ENCODE data around the gene ROBO1. TPM values are rescaled to one million over a fixed set of nuclear protein-coding genes. Genes with fewer than 3 reads are reported as not detected.

Gene ROBO1
- total and polyA plus RNA-seq, 4 donors = 1.0 to 30.3 (median 3.9) TPM

DNA sequence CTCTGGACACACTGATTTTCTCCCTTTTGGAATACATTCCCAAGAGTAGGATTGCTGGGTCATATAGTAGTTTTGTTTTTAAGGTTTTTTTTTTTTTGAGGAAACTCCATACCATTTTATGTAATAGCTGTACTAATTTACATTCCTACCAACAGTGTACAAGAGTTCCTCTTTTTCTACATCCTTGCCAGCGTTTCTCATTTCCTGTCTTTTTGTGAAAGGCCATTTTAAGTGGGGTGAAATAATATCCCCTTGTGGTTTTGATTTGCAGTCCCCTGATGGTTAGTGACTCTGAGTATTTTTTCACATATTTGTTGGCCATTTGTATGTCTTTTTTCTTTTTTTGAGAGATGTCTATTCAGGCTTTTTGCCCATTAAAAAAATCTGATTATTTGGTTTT lies 1205.5 kb downstream of the ROBO1 start:
- Histone ChIP-seq H3K4me3 (ENCODE audit: low read depth in 1 of 3, low read length in 3 of 3) (no peak overlapping the region), H3K9ac (ENCODE audit: low read depth in 1 of 2, low read length in 2 of 2) (no peak overlapping the region), H3K36me3 (ENCODE audit: control insufficient read depth in 4 of 4, insufficient read depth in 3 of 4, low read depth in 1 of 4, low read length in 3 of 4) (no peaks in the 10 kb centered on the region), H3K9me3 (ENCODE audit: control insufficient read depth in 4 of 4, low read length in 3 of 4) (no peaks in the 10 kb centered on the region), H3K27ac (ENCODE audit: low read depth in 1 of 2, low read length in 2 of 2) (no peak overlapping the region), H3K27me3 (ENCODE audit: control insufficient read depth in 4 of 4, insufficient read depth in 4 of 4, low read length in 3 of 4) (no peaks in the 10 kb centered on the region), H3K4me1 (ENCODE audit: control insufficient read depth in 4 of 4, insufficient read depth in 4 of 4, low read length in 3 of 4) (no peaks in the 10 kb centered on the region)
- 66% methylated on average over 1 of the region's 1 CpG for WGBS
- no peak for TF ChIP-seq RAD21 (IDR thresholded peaks at IDR 0.05)
- DNase-seq (ENCODE audit: low spot score) = no peak

Small RNA genes lying within 50 kb of the gene (small RNA-seq; reads per million reads assigned to genes)
- gene MIR3923 (not detected), gene RN7SL751P (not detected)
